ENCODE measurements around the gene PPM1M.

The PPM1M gene

GRCh38 chr3:52230889-52231499, 14.6 kb upstream of the PPM1M start:
- DNase-seq (ENCODE audit: low read depth), result no peak

DNA sequence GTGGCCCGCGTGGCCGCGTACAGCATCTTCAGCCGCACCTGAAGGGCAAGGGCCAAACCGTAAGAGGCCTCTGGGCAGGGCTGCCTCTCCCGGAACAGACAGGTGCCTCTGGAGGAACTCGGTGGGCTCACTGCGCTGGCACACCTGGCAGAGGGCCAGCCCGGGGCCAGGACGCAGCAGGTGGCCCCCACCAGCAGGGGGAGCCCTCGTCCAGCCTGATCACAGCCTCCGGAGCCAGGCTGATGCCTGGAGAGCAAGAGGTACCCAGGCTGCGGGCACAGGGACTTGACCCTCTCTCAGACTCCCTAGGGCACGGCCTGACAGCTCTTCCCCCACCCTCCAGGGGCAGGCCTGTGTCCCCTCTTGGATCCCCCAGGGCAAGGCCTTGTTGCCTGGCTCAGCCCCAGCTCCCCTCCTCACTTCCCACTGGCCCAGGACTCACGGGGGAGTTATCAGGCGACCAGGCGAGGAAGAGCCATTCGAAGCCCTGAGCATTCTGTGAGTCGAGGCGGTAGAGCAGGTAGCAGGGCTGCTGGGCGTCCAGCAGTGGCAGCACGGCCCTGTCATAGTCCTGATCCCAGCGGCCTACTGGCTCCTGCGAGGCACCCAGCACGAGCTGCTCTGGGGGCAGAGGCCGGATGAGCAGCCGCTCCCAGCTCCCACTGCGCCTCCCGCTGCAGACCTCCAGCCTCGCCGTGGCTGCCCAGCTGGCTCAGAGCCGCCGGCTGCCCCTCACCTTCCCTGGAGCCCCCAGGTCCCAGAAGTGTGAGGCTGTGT, 13.9 kb upstream of the PPM1M start:
- DNase-seq (ENCODE audit: low read depth), result peak; percentile 88

- DNase-seq (ENCODE audit: low read depth), result no peak
These were observed 13.1 kb upstream of the PPM1M start for GRCh38 chr3:52232279-52233107.

DNA sequence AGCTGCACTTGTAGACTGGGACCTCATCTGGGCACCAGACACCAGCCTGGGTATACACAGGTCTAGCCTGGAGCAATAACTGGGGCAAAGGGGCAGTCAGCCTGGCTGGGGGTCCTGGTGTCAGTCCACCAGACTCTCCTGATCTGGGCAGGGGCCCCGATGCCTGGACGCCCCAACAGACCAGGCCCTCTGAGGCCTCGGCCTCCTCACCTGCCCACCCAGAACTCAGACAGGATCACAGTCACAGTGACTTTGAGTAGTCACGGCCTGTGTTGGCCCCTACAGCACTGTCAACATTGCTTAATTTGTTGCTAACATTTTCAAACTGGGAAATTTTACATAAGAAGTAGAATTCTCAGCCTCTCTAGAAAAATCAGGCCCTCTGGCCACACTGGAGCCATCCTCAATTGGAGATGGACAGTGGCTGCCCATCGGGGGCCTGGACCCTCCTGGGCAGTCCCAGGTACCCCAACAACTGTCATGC, 12.4 kb upstream of the PPM1M start:
- no peak for DNase-seq (ENCODE audit: low read depth)

DNA sequence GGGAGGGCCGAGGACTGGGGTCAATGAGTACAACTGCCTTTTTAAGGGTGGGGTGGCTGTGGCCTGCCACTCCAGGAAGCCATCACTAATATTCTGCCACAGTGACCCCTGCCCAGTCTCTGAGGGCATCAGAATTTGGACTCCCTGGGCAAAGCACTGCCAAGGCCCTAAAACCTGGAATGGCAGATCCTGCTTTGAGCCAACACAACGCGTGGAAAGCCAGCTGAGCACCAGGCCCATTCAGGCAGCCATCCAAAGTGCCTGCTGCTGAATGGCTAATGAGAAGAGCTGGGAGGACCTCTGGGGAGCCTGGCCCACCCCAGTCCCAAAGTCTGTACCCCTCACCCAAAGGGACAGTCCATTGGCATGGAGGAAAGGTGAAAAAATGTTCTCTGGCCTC, 11.6 kb upstream of the PPM1M start:
- no peak for DNase-seq (ENCODE audit: low read depth)

DNA sequence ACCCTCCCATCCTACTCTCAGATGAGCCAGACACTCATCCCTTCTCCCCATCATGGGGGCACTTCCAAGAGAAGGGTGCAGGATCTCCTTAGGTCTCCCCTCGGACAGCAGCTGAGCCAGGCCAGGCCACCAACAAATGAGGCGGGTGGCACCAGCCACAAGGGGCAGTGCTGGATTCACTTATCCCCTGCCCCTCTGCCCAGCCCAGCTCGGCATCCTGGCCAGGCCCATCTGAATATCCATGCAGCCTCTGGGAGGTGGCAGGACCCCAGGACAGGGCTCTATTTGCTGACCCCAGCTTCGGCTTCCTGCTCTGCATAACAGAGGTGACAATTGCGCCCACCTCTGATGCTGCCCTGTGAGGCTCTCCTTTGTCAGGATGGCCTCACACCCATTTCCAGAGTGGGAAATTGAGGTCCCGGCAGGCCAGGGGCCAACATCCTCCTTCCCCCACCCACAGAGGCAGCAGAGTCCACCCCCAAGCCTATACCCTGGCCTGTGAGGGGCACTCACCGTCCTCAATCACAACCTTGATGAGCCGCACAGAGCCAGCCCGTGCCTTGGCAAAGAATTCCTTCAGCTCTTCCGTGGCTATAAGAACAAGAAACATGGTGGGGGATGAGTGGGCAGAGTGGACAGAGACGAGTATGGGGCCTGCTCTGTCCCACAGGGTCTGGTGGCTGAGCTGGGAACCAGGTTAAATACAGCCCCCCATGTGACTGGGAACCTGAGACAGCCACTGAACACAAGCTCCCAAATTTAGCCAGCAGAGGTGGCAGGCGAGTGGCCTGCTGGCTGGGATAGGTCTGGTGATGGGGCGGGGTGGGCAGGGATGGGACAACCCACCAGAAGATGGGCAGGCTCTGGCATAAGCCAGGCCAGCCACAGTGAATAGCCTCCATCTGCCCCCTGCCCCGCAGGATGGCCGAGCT, 10.8 kb upstream of the PPM1M start:
- no peak for DNase-seq (ENCODE audit: low read depth)

DNA sequence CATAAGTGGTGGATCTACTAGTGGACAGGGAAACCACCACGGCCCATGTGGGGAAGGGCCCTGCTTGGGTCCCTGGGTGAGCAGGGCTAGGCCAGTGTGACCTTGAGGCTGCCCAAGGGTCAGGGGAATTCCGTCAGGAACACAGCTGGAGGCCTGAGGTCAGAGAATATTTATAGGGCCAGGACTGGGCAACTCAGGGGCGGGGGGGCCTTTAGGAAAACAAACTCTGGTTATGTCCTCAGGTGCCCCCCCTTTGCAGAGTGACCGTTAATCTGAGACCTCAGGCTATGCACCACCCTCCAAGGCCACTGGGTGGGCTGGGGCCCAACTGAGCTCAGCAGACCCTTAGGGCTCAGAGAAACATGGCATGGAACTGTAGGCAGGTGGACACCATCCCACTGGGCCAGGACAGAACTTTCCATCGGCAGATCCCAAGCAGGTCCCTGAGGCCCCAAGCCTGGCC, 9.1 kb upstream of the PPM1M start:
- no peak for DNase-seq (ENCODE audit: low read depth)

DNA sequence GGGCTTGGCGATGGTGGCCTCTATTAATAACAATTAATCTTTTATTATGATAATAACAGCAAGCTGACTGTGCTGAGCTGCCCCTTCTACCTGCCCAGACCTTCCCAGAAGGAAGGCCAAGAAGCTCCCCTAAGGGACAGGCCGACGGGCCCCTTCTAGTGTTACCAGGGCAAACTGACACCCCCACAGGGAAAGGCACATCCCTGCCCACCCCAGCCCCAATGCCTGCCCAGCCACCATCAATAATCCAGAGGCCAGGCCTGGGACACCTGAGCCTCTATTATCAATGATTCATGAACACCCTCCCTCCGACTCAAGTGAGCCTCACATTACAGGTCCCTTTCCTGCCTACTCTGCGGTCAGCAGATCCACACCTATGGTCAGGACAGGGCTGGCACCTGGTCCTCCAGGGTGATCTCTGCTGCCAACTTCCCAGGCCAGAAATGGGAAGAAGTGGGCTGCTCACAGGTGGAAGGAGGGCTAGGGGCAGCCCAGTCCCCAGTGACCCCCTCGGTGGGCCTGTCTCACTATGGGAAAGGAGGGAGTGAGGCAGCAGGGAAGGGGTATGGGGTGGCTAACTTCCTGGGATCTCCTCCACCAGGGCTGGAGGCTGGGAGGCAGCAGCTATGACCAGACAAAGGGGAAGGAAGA, 8.4 kb upstream of the PPM1M start:
- DNase-seq (ENCODE audit: low read depth), result no peak

DNA sequence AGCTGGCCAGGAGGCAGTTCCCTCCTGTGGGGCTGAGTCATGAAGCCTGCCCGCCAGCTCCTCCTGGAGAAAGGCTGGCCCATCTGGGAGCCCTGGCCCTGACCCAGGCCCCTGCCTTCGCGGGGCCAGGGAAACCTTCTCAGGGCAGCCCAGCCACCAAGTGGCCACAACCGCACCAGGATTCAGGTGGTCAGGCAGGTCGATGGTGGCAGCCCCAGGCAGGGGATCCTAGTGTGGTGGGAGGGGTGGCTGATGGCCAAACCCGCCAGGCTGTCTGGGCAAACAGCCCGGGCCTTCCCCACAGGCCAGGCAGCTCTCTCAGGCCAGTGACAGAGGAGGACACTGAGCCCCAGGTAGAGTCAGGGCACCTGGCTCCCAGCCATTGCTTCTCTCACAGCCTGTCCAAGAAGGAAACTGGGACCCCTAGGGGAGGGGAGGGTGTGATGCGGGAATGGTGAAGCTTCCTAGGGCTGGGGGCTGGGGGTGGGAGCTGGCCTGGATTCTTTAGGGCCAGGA, 7.8 kb upstream of the PPM1M start:
- no peak for DNase-seq (ENCODE audit: low read depth)

GRCh38 chr3:52238193-52238760, 7.3 kb upstream of the PPM1M start:
- no peak for DNase-seq (ENCODE audit: low read depth)

- peak; percentile 80 for DNase-seq (ENCODE audit: low read depth)
These were observed 6.5 kb upstream of the PPM1M start, which contains the start of gene TWF2 for GRCh38 chr3:52238761-52239701. Gene TWF2, minus strand, starts transcription at chr3:52239158. Its CDS starts 142 bp downstream, at chr3:52239016.

DNA sequence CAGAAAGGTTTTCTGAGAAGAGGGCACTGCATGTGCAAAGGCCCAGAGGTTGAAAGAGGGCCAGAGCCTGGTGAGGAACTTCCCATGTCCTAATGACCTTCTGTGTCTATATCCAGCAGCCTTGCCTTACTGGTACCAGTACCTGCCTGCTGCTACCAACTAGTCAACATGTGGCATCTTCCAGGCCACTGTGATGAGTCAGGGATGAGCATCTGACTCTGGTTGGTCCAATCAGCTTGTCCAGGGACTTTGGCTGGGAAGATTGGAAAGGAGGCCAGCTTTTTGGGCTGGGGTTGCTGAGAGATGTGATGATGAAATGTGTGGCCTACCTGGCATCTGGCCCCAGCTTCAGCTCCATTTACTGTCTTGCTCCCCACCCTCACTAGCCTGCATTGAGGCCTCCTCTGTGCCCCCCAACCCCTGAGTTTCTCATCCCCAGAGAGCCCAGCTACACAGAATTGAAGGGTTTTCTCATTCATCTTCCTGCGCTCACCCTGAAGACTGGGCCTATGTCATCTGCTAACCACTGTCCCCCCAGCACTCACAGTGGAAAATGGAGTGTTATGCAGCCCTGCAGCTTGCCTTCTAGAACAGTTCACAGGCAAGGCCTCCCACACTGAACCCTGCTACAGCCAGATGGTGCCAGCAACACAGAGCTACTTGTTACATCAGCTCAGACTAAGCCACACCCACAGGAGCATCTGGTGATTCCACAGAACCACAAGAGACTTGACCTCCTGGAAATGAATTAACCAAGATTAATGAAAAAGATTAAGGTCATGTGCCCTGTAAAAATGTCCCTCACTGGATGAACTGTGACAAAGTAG, 5.3 kb upstream of the PPM1M start:
- peak; percentile 42 for DNase-seq (ENCODE audit: low read depth)

- DNase-seq (ENCODE audit: low read depth), result no peak
These were observed 4.6 kb upstream of the PPM1M start for GRCh38 chr3:52240886-52241370.

- no peak for DNase-seq (ENCODE audit: low read depth)
These were observed 3.5 kb upstream of the PPM1M start for GRCh38 chr3:52242039-52242438.

DNA sequence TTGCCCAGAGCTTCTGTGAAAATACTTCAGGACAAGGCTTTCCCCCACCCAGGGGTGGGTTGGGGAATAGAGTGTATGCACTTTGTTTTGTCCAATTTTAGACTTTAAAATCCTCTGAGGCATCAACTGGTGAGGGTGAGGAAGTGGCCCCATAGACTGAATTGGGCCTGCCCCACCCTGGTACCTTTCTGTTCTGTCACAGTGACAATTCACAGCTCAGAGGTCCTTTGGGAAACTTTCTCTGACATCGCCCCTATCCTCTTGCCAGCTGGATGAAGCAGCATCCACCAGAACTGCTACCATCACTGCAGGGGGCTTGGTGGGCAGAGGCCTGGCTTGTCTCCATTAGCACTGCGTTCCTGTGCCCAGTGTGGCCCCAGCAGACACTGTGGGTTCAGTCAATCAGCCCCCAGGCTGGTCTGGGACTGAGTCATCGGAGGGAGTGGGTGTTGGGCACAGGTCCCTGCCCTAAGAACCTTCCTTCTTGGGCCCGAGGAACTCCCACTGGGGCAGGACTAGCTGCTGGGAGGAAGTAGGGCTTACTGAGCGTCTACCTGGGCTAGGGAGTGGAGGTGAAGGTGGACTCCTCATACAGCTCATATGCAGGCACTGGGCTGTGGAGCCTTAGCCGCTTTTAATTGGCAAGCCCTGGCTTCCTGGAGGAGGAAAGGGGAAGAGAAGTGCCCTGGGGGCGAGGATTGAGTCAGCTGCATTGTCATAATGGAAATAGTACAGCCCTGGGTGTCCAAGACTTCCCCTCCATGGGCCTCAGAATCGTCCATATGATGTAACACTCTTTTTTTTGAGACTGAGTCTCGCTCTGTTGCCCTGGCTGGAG, 1.5 kb upstream of the PPM1M start:
- no peak for DNase-seq (ENCODE audit: low read depth)

DNA sequence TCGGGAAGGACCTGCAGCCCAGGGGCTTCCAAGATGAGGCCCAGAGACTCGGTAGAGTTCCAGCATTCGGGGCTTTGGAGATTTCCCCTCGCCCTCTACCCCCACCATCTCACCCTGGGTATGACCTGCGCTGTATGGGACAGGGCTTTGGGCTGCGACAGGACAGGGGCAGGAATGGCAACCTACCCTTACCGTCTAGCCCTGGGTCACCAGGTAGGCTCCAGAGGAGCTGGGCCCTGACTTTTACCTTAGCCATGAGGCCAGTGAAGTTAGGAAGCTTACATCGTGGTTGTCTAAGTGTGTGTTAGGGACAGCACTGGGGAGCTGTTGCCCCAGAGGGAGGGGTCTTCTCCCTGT, 683 bp downstream of the PPM1M start:
- DNase-seq (ENCODE audit: low read depth), result no peak

GRCh38 chr3:52246728-52247408, 1.3 kb downstream of the PPM1M start:
- no peak for DNase-seq (ENCODE audit: low read depth)

Data from activated gamma-delta T cell treated with anti-CD3 and anti-CD28 coated beads, Interleukin-2, amount 50 U/mL, for 16 hours (primary cell).